Loucy (cell line): ENCODE data around the gene PDE2A.

ENCODE experiments used
- EZH2phosphoT487 ChIP-seq: fragments of 200-600 bp; IDR thresholded peaks from 2 replicates; pipeline ENCODE4 v1.6.1; 2018; ENCODE audit warnings: antibody characterized with exemption, mild to moderate bottlenecking, moderate library complexity, borderline replicate concordance
- TF ChIP-seq, protein P1 (sequence below): fragments of 200-600 bp; sonication (generic); conservative IDR thresholded peaks from 2 replicates; pipeline ENCODE4 v1.5.1; 2014; ENCODE audit warnings: mild to moderate bottlenecking, antibody characterized with exemption, low read length

DNA sequence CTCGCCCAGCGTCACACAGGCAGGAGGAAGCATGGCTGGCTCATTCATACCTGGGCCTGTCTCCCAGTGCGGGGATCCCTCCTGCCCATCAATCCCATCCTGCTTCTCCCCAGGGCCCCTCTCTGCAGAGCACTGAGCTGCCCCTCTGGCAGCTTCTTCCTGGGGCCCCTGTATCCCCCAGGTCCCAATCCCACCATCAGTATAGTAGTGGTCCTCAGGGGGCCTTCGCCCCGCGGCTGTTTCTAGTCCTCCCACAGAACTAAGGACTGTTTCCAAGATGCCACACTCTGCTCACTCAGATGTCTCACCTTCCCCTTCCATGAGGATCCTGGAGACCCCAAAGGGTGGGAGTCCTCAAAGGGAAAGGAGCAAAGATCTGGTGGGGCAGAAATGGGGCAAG, 97.6 kb downstream of the PDE2A start:
- TF ChIP-seq, protein P1, sequence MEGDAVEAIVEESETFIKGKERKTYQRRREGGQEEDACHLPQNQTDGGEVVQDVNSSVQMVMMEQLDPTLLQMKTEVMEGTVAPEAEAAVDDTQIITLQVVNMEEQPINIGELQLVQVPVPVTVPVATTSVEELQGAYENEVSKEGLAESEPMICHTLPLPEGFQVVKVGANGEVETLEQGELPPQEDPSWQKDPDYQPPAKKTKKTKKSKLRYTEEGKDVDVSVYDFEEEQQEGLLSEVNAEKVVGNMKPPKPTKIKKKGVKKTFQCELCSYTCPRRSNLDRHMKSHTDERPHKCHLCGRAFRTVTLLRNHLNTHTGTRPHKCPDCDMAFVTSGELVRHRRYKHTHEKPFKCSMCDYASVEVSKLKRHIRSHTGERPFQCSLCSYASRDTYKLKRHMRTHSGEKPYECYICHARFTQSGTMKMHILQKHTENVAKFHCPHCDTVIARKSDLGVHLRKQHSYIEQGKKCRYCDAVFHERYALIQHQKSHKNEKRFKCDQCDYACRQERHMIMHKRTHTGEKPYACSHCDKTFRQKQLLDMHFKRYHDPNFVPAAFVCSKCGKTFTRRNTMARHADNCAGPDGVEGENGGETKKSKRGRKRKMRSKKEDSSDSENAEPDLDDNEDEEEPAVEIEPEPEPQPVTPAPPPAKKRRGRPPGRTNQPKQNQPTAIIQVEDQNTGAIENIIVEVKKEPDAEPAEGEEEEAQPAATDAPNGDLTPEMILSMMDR: no peak
- no peak for TF ChIP-seq EZH2phosphoT487
